T1000 (cell line): ENCODE data around the gene PYY.
"Not testable (repeated sequence)": the region's sequence is repeated elsewhere in the genome, so short reads cannot be mapped to it uniquely, and the experiment has no call there.

Source experiments
- DNase-seq: peaks from one replicate; lab custom pipeline; 2025; ENCODE audit warnings: mixed read lengths; lab: John Stamatoyannopoulos, UW

Gene PYY

DNA sequence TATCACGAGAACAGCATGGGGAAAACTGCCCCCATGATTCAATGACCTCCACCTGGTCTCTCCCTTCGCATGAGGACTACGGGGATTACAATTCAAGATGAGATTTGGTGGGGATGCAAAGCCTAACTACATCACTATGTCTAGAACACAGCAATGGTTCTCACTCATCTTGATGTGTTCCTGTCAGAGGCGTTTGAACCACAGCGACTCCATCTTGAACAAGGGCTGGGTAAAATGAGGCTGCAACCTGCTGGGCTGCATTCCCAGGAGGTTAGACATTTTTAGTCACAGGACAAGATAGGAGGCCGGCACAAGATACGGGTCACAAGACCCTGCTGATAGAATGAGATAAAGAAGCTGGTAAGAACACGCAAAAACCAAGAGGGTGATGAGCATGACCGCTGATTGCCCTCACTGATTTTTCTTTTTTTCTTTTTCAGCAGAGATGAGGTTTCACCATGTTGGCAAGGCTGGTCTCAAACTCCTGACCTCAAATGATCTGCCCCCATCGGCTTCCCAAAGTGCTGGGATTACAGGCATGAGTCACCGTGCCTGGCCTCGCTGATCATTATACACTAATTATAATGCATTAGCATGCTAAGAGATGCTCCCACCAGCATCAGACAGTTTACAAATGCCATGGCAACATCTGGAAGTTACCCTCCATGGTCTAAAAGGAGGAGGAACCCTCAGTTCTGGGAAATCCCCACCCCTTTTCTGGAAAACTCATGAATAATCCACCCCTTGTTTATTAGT is 8.5 kb downstream of the PYY start:
- peak; percentile 6 for DNase-seq

DNA sequence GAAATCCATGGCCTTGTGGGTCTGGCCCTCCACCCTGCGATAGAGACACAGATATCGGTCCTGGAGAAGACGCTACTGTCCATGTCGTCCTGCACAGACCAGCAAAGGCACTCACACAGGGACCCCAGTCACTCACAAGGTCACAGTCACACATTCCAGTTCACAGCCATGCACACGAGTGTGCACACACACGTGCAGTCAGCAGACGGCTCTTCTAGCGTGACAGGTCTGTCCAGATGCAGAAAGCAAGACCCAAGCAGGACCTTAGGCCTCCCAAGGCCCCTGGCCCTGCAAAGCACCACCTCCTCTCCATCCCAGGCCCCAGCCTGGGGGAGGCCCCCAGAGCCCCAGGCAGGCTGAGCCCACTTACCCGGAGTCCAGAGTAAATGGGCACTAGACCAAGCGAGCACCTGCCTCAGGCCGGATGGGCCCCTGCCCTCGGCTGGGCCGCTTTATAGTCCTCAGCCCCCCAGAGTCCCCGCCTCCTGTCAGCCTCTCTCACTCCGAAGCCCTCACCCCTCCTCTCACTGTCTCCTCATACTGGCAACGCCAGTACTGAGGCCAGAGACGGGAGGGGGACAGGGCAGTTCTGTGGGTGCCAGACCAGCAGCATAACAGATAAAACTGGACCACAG is 11.6 kb downstream of the PYY start, which contains the start of gene PPY:
TSS of gene PPY (minus strand) at position 426 of the 635 bp plus-strand sequence. CDS start 822 bp downstream, outside the sequence.
- DNase-seq: no peak

DNA sequence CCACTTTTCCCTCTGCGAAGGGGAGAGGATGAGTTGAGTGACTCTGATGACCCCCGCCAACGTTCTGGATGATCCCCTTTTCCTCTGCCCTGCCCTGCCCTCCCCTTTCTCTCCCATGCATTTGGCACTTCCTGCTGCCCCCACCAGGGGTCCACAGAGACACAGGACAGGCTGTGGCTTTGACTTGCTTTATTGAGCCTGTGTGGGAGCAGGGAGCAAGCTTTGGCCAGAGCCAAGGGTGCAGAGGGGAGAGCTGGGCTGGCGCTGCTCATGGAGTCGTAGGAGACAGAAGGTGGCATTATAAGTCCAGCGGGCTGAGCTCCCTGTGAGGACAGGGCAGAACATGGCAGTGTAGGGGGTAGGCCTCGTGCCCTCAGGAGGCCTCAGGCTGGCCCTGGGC is 13.1 kb downstream of the PYY start:
- DNase-seq: peak; percentile 35

DNA sequence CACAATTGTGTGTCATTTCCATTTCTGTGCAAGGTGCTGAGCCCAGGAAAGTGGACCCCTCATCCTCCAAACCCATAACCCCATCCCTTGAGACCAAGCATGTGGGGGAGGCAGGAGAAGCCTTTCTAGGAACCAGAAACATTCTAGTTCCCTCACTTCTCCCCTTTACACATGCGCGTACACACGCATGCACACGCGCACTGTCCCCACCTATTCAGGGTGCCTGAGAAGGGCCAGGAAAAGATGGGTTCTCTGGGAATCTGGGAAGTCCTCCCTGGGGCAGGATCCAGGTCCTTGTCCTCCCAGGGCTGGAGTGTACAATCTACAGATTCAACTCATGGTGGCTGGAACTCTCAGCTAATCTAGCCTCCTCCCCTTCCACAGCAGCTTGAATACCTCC is 13.9 kb downstream of the PYY start:
- DNase-seq: no peak

DNA sequence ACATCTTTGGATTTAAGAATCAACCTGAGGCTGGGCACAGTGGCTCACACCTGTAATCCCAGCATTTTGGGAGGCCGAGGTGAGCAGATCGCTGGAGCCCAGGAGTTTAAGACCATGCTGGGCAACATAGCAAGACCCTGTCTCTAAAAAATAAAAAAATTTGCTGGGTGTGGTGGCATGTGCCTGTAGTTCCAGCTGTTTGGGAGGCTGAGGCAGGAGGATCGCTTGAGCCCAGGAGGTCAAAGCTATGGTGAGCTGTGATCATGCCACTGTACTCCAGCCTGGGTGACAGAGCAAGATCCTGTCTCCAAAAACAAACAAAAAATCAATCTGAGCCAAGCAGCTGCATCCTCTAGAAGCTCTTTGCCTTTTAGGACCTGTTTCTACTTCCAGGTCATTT is 14.3 kb downstream of the PYY start:
- DNase-seq: not testable (repeated sequence)

DNA sequence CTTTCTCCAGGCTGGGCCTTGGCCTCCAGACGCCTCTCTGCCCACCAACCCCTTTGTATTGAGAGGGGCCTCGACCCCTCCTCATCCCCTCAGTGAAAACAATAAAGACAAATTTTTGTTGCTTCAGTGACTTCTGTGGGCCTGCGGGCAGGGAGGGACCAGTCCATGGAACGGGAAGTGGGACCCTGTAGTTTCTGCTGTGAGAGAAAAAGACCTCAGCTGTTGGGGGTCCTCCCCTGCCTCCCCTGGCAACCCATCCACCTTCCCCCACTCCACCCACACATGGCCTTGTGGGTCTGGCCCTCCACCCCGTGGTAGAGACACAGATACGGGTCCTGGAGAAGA is 14.9 kb downstream of the PYY start:
- no peak for DNase-seq

DNA sequence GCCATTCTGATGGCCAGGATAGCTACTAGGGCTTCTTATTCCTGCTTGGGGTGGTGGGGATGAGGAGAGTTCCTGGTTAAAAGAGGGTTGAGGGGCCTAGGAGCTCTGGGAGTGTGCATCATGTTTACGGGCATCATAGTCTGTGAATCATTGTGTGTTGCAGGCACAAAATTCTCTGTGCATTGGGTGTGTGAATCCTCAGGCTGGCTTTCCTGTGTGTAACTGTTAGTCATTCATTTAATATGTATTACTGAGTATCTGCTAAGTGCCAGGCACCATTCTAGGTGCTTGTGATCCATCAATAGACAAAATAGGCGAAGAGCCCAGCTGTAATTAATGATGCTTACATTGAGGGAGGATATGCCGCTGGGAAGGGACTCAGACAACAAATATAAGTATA is 17.3 kb downstream of the PYY start:
- DNase-seq: no peak

DNA sequence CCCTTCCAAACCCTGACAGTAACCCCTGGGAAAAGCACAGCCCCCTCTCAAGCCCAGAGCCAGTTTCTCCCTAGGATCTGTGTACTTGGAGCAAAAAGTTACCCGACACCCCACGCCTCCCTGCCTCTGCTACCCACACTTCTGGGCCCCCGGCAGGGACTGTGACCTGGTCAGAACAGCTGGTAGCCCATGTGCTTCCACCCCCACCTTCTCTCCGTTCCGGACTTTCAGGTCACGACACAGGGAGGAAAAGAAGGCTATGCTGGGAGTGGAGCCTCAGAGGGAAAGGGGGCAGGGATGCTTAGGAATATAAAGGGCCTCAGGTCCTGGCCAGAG is 17.8 kb downstream of the PYY start:
- no peak for DNase-seq

DNA sequence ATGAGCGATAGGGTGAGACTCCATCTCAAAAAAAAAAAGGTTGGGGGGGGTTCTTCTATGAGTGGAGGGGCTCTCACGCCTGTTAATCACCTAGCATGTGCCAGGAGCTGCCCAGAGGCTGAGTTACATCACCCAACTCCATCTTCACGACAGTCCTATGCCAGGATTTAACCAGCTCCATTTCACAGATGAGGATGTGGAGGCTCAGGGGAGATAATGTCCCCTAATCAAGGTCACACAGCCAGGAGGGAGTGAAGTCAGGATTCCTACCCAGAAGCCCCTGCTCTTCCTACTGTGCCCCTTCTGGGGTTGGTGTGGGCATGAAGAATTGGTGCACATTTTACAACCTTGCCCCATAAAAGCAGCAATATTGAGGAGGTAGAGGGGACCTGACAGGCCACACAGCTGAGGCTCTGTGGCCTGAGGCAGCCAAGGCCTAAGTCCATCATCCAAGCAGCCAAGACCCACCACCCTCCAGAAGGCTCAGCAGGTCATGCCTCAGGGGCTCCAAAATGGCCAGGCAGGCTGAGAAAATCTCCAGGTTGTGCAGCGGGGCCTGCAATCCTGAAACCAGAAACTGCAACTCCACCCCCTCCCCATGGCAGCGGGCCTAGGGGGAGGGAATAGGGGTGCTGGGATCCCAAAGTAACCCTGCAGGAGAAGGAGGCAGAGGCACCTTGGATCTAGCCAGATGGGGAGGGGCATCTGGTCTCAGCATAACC is 18.4 kb downstream of the PYY start:
- no peak for DNase-seq

DNA sequence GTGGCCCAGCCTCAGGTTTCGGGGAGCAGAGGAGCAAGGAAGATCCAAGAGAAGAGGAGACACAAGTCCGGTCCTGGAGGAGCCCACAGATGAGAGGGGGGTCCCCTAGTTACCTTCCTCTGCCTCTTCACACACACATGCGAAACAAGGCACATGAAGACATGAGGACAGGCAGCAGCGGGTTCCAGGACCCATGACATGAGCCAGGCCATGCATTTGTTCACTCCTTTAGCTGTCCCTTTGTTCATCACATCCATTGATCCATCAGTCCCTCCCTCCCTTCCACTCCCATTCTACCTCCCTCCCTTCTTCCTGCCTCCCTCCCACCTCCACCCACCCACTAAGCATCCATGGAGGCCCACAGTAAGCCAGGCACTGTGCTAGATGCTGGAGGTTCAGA is 20.8 kb downstream of the PYY start:
- no peak for DNase-seq

DNA sequence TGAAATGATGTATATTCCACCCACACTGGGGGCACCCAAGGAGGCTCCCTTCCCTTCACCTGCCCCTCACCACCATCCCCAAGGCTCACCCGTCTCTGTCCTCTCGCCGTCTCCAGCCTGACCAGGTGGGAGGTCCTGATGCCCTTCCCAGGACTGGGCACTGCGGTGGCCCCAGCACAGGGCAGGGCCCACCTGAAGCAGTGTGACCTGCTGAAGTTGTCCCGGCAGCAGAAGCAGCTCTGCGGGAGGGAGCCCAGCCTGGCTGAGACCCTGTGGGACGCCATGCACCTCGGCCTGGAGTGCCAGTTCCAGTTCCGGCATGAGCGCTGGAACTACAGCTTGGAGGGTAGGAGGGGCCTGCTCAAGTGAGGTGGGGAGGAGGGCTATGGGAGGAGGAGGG is 21.4 kb downstream of the PYY start:
- DNase-seq: no peak

DNA sequence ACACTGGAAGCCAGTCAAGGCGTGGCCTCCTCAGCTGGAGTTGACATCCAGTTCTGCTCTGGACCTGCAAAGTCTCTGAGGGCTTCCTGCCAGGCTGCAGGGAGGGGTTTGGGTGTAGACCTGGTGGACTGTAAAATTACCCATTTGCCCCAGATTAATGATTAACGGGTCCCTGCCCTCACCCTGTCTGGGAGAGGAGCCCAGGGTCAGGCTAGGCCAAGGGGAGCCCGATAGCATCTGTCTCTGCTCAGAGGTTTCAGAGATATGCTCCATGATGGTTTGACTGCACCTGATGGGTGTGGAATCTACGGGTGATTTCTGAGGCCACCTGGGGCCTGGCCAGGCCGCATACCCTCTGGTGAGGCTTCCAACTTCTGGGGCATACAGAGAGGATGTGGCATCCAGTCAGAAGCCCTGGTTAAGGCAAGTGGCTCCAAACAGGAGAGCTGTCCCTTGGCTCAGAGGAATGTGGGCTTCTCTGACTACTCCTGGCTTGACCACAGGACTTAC is 22.6 kb downstream of the PYY start:
- DNase-seq: no peak

DNA sequence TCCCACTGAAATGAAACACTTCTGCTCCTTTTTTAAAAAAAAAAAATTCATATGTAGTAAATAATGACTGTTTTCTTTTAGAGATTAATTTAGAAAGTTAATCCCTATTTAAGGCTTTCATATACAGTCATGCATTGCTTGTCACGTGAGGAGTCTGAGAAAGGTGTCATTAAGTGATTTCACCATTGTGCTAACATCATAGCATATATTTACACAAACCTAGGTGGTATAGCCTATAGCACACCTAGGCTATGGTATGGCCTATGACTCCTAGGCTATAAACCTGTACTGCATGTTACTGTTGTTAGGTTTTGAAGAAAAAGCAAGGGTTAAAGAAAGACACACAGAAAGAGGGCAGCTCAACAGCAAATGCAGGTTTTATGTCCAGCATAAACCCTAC is 25.1 kb downstream of the PYY start:
- DNase-seq: no peak

DNA sequence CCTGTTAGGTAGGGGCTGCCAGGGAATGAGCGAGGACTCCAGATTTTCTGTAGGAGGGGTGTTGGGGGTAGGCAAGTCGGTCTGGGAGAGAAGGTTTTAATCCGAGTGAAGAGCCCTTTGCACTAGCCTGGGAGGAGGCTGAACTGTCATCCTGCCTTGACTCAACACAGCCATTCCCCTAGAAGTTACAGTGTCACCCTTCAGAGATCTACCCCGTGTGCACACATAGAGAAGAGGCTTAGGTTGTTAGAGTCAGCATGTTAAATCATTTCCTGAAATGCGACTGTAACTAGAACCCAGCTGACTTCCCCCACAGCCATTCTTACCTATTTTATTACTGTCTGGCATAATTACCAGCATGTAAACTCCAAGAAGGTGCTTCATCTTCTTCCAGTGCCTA is 25.8 kb downstream of the PYY start:
- DNase-seq: not testable (repeated sequence)

DNA sequence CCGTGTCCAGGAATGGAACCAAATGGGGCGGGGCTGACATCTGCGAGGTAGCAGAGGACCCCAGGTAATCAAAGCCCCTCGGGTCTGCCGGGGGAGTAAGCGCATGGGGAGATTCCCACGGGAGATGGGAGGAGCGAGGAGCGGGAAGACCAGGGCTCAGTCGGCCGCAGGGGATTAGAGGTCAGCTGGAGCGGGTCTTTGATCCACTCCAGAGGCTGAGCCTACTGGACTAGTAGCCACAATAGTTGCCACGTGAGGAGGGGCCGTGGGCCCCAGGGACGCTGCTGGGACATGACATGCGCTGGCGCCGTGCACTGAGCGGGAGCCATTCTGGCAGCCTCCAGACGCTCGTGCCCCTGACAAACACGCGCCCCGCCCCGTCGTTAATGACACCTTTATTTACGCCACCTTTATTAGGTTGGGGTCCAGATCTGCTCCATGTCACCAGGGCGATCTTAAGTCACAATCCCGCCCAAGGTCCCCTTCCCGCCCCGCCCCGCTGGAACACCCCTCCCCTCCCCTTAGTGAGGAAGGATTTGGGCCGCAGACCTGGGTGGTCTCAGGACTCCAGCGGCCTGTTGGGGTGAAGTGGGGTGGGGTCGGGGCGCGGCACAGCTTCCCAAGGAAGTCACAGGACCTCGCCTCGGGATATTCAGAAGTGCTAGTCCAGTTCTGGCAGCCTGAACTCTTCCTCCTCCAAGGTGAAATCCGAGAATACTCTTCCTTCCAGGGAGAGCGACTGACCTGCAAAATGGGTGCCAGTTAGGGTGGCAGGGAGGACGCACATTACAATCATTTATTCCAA is 26.5 kb downstream of the PYY start:
- no peak for DNase-seq

DNA sequence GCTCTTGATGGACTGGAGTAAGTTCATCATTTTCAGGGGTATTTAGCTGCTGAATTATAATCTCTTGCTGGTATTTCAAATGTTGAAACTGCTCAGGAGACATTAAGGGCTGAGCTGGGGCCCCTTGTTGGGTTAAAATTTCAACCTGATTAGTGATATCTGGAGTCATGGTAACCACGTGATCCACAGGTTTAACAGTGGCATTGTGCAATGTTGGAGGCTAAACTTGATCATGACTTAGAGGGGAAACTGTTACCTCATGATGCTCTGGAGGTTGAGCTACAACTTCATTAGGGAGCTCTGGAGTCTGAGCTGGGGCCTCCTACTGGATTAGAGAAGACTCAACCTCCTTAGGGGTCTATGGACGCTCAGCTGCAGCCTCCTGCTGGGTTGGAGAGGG is 29.2 kb downstream of the PYY start:
- no peak for DNase-seq

DNA sequence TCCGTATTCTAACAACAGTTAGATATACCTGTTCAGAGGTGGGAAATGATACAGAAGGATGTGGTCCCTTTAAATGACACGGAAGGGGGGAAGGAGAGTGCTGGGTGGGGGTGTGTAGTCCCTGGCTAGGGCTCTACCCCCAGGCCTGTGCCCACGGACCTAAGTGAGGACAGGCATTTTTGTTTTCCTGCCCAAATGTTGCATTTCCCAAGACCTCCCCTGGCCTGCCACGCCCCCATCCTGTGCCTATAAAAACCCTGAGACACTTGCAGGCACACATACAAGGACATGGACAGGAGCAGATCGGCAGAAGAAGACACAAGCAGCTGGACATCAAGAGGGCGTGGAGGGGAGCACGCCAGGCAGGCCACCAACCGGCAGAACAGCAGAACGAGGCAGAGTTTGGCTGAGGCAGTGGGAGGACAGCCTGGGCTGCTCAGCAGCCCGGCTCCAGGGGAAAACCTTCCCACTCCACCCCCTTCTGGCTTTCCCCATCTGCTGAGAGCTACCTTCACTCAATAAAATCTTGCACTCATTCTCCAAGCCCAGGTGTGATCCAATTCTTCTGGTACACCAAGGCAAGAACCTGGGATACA is 33.1 kb downstream of the PYY start:
- no peak for DNase-seq

DNA sequence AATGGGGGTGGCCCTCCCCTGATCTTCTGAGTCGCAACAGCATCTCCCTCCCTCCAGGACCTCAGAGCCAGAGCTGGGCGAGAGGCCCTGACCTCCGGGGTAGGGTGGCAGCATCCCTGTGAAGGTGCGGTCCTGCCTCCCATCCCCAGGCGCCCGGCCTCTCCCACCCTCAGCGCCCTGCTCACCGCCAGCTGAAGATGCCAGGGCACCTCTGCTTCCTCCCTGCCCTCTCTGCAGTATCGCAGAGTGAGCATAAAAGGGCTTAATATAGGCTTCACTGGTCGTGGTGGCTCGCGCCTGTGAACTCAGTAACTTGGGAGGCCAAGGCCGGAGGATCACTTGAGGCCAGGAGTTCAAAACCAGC is 35.7 kb downstream of the PYY start:
- no peak for DNase-seq

DNA sequence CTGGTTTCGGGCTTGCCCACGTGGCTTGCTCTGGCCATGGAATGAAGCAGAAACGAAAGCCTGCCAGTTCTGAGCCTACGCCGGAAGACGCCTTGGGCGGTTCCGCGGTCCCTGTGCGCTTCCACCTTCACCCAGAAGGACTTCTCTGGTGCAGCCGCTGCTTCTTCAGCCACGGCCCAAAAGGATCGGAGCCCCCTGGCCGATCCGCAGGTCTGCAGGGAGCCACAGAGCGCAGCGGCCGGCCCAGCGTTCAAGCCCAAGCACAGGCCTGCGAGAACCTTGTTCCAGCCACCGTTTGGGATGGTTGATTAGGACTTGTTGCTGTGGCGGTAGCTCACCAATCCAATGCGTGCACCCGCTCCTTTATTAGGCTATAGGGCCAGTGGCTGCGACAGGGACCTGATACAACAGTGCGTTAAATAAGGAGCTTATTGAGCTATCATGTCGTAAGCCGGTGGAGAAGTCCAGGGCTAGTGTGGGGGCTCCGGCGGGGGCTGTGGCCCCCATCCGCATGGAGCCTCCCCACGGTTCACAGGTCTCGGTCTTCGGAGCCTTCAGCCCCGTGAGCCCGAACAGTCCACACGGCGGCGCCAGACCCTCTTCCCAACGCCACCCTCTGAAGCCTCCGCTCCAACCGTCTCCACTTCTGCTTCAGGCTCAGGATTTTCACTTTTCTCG is 36.3 kb downstream of the PYY start:
- DNase-seq: no peak

DNA sequence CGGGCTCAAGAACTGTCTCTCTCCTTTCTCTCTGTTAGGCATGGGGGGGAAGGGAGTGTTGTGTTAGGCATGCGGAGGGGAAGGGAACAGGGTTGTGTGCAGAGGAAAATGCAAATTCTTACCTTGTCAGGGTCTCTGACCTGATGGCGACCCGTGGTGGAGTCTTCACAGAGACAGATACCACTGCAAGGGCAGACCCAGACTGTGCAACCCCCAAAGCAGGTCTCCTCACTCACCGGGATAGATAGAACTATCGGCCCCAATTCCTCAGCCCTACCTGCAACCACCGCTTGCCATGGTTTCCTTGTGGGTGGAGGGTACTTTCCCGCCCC is 36.8 kb downstream of the PYY start:
- DNase-seq: no peak

DNA sequence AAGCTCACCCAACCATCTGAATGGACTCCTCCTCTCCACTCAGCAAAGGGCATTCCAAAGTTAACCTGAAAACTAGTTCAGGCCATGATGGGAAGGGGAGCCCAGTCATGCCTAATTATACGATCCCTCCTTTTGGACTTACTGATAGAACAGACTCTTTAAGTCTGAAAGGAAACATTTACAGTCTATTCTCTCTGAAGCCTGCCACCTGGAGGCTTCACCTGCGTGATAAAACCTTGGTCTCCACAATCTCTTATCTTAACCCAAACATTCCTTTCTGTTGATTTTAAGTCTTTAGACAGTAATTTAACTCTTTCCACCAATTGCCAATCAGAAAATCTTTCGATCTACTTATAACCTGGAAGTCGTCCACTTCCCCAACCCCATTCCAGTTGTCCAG is 37.4 kb downstream of the PYY start:
- no peak for DNase-seq

DNA sequence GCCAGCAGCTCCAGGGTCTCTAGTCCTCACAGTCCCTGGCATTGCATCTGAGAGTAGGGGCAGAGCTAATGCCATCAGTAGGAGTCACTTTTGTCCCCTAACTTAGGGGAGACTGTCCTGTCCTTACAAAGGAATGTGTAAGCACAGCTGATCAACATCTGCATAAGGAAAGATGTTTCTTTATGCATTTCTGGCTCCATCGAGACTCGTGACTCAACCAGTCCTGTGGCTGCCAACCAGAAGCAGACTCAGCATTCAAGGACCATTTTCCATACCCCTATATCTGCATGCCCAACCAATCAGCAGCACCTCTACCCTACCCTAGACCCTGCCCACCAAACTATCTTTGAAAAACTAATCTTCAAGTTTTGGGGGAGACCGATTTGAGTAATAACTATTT is 38.2 kb downstream of the PYY start:
- no peak for DNase-seq
